DMS79 (cell line): ENCODE data around the gene NECAP2.

Experiments
- DNase-seq: peaks from one replicate; lab custom pipeline; 2025; lab: John Stamatoyannopoulos, UW

Gene NECAP2, protein sequence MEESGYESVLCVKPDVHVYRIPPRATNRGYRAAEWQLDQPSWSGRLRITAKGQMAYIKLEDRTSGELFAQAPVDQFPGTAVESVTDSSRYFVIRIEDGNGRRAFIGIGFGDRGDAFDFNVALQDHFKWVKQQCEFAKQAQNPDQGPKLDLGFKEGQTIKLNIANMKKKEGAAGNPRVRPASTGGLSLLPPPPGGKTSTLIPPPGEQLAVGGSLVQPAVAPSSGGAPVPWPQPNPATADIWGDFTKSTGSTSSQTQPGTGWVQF

DNA sequence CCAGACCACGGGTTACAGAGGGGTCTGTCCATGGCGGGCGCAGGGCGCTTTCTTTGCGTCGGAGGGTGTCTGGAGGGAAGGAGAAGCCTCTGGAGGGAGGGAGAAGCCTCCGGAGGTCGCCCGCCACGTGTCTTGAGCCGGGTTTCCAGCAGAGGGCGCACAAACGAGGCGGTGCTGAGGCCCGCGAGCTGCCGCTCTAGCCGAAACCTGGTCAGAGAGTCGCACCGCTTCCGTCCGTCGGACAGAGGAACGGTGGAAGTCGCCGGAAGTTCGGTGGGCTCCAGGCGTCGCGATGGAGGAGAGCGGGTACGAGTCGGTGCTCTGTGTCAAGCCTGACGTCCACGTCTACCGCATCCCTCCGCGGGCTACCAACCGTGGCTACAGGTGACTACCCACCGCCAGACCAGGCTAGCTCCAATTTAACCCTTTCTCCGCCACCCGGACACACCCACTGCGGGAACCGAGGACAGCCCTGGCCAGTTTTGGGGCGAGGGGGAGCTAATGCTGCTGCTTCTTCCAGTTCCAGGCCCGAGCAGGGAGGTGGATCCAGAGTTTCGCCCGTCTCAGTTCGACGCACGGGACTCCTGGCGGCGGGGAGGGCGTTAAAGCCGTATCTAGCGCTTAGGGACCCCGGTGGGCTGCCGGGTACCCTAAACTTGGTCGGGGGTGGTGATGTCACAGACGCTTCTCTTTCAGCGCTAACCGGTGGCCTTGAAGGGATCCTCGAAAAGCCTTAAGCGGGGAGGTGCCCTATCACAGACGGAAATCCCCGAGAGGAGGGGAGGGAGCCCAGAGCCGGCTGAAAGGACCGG, at the start of gene NECAP2:
TSS of gene NECAP2 (plus strand) at position 255 of the 812 bp plus-strand sequence. CDS start at position 293, 38 bp downstream.
- peak; percentile 86 for DNase-seq

DNA sequence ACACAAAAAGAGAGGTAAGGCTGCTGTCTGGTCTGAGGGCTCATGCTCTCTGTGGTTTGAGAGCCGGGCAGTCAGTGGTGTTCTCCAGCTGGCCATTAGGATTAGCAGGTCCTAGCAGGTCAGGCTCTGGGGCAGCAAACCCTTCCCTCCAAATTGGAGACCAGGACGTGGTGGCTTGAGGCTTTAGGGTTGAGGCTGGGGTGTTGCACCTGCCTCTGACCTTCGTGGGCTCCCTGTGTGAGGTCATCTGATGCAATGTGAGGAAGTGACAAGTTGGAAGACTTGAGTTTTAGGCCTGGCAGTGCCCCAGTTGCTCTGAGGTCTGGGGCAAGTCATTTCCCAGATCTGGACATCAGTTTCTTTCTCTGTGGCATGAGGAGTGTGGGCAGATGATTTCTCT, 49.1 kb upstream of the NECAP2 start:
- DNase-seq, result no peak

DNA sequence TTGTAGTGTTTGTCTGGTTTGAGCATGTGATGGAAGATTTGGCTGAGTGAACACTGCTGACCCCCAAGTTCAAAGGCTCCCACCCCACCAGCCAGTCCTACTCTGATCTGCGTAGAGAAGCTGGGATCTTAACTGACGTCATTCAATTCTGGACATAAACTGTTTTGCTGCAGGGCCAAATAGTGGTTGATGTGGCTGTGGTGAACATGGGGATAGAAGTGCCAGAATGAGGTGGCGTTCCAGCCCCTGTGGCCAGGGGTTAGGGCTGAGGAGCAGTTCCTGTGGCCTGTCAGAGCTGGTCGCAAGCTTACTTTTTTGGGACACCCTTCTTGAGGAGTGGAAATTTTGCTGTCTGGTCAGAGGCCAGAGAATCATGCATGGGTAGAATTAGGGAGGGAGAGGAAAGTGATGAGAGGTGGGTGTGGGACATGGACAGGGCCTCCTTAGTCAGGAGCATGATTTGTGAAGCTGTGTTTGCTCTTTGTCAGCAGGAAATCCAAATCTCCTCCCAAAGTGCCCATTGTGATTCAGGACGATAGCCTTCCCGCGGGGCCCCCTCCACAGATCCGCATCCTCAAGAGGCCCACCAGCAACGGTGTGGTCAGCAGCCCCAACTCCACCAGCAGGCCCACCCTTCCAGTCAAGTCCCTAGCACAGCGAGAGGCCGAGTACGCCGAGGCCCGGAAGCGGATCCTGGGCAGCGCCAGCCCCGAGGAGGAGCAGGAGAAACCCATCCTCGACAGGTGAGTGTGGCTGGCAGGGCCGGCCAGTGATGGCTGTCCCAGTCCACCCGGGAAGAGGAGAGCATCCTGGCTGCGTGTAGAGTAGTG, 47.6 kb upstream of the NECAP2 start:
- DNase-seq, result no peak

DNA sequence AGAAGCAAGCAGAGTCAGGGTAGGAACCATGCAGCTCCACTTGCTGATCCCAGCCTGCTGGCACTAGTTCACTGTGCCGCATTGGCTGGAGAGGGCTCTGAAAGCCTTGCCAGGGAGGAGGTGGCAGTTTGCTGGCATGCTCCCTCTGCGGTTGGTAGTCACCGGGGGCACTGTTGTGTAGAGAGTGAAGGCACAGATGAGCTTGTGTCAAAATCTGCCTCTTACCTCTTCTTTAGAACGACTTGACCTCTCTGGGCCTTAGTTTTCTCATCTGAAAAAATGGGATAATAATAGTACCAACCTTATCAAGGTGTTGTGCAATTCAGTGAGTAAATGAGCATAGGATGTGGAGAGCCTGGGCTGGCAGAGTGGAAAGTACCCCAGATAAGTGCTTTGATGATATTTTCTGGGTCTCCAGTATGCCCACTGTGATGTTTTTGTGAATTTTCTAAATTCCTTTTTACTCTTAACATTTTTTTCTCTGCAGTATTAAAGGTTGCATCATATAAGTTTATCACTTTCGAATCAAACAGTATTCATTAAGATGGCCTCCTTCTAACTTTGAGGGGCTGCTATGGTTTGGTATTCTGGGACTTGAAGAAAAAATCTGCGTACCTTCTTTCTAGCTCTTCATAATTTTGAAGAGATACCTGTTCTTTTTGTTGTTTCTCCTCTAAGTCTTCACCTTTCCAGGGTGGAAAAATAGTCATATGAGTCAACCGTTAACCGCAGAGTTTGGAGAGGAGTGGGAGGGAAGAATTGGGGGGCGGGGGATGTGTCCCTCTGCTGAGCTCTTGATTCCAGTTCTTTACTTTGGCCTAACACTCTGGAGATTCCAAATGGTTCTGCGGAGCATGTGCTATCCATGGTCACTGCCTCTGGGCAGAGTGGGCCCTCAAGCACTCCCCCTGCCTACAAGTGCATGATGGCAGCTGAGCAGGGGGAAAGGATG, 46.7 kb upstream of the NECAP2 start:
- no peak for DNase-seq

DNA sequence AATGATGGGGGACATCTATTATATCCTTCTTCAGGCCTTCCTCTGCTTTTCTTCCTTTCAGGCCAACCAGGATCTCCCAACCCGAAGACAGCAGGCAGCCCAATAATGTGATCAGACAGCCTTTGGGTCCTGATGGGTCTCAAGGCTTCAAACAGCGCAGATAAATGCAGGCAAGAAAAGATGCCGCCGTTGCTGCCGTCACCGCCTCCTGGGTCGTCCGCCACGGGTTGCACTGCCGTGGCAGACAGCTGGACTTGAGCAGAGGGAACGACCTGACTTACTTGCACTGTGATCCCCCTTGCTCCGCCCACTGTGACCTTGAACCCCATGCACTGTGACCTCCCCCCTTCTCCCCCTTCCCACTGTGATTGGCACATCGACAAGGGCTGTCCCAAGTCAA, 45.5 kb upstream of the NECAP2 start:
- no peak for DNase-seq

DNA sequence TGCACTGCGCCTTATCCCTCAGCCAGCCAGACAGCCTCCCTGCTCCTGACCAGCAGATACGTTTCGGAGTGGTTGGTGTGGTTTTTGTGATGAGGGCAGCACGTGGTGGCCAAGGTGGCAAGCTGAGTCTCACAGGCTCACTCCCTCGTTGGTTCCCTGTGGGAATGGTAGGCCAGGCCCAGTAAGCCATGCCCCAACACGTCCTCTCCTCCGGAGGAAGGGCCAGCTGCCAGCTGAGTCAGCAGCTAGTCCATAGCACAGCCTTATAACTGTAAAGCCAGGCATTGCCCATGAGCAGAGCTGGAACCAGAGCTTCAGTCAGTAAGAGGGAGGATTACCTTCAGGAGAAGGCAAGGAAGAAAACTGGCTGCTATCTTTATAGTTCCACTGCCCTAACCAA, 43.9 kb upstream of the NECAP2 start:
- DNase-seq, result no peak

DNA sequence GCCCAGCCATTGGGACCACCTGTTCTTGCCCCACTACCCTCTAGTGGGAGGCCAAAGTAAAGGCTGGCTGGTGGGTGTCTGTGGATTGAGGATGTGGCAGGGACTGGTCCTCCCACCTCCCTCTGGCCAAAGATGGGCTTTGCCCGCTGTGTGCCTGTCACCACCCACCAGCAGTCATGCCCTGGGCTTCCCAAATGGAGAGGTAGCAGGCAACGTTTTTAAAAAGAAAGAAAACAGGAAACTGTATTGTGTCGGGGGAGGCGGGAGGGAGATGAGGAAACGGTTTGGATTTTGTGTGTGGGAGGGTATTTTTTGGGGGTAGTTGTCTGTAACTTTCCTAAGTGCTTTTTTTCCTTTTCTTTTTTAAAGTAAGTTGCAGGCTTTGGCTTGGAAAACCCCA, 43.4 kb upstream of the NECAP2 start:
- no peak for DNase-seq

DNA sequence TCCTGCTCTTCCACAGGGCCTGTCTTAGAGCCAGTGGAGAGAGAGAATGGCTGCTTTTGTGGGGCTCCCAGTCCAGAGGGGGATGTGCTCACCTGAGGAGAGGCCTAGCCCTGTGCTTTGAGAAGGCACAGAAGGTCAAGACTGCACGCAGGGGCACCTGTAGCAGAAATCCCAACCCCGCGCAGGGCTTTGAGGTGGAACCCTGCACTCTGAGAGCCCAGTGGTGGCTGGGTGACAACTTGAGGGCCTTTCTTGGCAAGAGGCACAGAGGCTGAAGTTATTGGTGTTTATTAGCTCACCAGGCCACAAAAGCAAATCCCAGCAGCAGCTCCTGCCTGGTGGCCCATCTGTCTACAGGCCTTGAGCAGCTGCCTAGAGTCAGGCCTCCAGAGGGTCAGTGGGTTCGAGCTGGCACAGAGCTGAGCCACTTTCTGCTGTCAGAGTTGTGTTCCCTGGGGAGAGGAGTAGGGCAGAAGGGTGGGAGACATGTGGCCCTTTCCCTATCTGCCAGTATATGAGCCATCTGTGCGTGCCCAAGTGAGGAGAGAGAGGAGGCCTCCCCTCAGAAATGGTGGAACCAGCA, 42.1 kb upstream of the NECAP2 start:
- DNase-seq, result no peak

DNA sequence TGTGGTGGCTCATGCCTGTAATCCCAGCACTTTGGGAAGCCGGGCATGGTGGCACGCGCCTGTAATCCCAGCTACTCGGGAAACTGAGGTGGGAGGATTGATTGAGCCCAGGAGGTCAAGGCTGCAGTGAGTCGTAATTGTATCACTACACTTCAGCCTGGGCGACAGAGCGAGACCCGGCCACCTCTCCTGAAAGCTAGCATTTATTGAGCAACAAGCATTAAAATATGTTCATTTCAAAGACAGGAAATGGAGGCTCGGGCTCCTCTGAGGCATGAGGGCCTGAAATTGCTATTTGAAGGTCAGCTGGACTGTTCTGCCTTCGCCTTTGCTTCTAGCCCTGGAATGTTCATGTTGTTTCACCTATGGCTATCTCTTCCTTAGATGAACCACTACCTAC, 37.8 kb upstream of the NECAP2 start:
- DNase-seq, result no peak

DNA sequence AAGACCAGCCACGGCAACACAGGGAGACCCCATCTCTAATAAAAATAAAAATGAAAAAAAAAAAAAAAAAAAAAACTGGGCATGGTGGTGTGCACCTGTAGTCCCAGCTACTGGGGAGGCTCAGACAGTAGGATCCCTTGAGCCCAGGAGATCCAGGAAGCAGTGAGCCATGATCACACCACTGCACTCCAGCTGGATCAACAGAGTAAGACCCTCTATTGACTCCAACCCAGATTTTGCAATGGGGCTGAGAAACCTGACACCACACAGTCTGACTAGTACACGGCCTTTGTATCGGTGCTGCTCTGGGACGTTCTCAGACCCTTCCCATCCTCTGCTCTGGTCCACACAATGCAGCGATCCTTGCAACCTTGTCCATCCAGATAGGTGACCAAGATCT, 35.1 kb upstream of the NECAP2 start:
- DNase-seq, result no peak

DNA sequence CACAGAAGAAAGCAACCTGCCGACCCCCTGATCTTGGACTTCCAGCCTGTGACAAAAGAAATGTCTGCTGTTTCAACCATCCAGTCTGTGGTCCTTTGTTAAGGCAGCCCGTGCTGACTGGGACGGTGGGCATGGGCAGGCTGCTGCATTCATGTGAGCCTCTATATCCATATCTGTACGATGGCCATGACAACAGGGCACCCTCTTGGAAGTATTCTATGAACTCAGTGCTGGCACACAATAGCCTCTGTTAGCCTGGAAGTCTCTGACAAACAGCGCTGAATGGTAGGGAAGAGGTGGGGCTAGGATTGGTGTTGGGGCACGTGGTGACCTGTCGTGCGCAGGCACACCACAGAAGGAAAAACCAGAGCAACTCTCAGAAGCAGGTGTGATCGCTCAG, 33.7 kb upstream of the NECAP2 start:
- no peak for DNase-seq

DNA sequence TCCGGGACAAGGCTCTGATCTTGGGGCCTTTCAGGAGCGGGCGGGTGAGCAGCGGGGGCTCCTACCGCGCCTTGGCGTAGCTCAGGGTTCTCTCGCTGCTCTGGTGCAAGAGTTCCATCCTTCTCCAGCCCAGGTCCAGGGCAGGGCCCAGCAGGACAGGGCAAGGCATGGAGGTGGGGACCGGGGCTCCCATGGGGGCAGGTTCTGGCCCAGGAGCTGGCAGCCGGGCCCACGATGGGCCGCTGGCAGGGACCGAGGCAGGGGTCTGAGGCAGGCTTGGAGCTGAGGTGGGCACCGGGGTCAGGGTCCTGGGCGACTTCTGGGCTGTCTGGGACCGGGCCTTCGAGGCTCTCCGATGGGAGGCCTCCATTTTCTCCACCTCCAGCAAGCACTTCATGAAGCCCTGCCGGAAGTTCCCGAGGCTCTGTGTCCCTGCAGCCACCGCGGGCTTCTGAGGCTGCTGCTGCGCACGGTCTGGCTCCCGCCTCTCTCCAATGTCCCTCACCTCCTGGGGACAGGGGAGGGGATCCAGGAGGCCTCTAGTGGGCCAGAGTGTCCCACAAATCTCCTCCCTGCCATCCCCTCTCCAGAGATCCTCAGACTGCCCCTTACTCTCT, 30.9 kb upstream of the NECAP2 start:
- no peak for DNase-seq

DNA sequence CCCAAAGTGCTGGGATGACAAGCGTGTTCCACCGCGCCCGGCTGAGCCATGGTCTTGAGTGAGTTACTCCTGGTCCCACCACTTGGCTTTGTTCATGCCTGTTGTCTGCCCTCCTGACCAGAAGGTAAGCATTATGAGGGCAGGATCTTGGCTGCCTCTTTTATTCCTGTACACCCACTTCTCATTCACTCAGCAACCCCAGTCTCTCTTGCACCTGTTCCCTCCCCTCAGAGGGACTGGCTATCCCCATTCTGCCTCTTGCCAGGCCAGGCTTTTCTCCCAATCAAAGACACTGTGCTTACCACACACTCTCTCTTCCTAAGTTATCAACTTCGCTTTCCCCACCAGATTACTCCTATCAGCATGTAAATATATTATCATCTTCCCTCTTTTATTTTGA, 29.7 kb upstream of the NECAP2 start:
- no peak for DNase-seq

DNA sequence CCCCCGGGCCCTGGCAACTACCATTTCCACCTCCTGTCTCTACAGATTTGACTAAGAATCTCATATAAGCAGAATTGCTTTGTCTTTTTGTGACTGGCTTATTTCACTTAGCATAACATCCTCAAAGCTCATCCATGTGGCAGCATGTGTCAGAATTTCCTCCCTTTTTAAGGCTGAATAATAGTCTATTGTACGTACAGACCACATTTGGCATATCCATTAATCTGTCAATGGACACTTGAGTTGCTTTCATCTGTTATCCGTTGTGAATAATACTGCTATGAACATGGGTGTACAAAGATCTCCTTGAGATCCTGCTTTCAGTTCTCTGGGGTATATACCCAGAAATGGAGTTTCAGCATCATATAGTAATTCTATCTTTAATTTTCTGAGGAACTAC, 27.3 kb upstream of the NECAP2 start:
- no peak for DNase-seq

DNA sequence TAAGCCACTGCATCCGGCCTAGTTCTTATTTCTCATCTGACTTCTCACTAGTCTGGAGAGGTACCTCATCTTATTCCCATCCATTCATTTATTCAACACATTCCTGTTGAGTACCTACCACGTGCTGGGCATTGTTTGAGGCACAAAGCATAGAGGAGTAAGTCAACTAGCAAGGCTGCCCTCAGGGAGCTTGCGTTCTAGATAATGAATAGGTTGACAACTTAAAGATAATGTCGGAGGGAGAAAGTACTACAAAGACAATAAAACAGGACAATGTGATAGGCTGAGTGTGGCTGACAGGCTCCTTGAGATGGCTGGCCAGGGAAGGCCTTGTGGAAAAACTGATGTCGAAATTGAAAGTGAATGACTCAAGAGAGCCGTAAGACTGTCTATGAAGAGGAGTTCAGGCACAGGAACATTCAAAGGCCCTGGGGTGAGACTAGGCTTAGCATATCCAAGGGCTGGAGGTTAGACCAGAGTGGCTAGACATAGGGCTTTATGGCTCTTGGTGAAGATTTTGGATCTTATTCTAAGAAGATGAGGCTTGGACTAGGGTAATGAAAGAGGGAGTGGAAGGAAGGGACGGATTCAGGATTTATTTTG, 21.6 kb upstream of the NECAP2 start:
- DNase-seq, result no peak

DNA sequence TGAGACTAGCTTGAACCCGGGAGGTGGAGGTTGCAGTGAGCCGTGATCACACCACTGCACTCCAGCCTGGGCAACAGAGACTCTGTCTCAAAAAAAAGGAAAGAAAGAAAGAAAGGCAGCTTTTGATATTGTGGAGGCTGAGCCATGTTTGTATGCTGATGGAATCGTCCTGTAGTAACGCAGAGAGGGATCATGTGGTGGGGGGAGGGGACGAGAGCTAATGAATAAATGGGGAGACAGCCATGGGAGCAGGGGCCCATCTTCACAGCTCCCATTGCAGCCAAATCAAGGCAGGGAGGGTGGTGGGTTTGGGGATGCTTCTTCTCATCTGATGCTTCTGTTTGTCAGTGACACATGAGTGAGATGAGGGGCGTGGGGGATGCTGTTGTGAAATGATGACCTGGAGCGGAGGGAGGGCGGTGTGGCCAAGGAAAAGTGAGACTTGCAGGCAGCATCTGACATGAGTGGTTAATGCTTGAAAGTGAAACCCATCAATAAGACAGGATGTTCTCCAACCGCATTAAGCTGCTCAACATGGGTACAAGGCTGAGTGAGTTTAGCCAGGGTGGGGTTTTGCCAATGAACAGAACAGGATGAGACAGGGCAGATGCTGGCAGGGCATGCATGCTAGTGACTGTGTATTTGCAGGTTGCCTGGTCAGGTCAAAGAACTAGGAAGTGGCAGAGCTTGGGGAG, 20.0 kb upstream of the NECAP2 start:
- no peak for DNase-seq

DNA sequence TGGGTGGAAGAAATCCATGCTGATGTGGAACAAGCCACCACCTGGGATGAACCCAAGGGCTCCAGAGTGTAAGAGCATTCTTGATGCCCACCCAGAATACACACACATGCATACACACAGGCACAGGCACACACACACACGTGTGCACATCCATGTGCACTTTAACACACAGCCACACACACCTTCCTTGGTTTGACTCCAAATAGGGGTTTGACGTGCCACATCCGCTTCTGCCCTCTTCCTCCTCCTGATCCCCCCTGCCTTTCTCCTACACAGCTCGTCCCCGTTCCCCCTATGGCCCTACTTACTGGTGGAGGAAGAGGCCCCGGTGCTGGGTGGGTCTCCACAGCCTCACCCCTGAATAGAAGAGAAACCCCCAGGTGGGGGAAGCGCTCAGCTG, 19.3 kb upstream of the NECAP2 start:
- no peak for DNase-seq

DNA sequence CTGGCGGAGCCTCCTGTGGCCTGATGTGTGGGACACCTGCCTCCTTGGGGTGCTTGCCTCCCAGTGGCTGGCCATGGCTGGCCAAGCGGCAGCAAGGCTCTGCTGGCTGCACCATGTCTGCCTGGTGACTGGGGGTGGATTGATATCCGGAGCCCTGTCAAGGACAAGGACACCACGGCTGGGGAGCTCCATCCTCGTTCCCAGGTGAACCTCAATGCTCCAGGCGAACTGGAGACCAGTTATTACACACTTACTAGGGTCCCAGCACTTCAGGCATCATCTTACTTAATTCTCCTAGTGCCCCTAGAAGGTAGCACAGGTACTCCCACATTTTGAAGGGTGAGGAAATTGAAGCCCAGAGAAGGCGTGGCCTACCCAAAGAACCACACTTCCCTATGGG, 18.5 kb upstream of the NECAP2 start:
- DNase-seq, result no peak

DNA sequence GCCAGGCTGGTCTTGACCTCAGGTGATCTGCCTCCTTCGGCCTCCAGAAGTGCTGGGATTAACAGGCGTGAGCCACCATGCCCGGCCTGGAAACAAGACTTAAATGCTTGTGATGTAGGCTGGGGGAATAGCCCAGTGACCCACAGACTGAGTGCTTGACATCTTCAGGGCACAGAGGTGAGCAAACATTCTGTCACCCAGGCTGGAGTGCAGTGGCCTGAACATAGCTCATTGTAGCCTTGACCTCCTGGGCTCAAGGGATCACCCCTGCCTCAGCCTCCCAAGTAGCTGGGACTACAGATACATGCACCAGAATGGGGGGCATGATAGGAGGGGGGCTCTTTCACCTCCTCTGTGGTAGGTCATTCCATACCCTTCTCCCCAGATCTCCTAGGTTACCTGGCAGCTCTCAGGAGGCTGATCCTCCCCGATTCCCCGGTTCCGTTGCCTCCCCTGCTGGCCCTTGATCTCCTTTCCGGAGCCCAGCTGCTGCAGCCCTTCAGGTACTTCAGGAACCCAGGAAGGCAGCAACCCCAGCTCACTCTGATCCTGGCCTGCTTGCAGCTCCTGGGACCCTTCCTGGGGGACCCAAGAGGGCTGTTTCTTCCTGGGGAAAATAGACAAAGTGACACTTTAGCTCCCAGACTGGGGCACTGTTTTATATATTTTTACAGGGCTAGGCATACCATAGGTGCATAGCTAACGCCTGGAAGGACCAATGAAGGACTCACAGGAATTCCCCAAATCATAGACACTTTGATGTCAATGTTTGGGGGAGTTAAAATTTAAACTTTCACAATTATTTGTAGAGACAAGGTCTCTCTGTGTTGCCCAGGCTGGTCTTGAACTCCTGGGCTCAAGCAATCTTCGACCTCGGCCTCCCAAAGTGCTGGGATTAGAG, 15.1 kb upstream of the NECAP2 start:
- no peak for DNase-seq
